ENCODE measurements around the gene CLDN14.

DNA sequence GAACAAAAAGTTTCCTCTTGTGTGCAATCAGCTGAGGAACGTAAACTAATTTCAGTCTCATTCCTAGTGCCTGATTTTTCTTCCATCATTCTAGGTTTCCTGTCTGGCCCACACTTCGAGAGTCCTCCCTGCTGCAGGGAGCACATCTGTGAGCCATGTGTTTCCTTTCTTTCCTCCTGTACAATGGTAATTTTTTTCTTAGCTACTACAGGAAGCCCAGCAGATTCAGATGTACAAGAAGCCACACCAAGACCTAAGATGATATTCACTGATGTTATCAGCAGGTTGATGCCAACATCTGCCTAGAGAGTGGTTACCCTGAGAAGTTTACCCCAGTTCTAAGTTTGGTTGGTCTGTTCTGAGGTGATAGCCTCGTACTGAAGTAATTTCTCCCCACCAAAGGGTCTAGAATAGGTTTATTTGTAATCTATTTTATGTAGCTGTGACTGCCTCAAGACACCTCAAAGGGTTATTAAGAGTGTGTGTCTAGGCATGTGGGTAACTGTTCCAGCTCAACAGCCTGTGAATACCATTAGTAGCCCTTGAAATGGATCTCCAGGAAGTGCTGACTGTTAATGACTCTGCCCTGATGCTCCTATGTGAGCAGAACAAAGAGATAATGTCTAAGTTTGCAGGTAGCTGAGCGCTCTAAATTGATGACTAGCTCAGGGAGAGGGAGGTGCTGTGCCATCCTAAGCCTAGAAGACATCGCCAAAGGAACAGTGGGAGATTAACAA lies 31.7 kb upstream of the CLDN14 start:
- no peak for TF ChIP-seq EZH2 (IDR thresholded peaks at IDR 0.05)
- TF ChIP-seq, protein P1, sequence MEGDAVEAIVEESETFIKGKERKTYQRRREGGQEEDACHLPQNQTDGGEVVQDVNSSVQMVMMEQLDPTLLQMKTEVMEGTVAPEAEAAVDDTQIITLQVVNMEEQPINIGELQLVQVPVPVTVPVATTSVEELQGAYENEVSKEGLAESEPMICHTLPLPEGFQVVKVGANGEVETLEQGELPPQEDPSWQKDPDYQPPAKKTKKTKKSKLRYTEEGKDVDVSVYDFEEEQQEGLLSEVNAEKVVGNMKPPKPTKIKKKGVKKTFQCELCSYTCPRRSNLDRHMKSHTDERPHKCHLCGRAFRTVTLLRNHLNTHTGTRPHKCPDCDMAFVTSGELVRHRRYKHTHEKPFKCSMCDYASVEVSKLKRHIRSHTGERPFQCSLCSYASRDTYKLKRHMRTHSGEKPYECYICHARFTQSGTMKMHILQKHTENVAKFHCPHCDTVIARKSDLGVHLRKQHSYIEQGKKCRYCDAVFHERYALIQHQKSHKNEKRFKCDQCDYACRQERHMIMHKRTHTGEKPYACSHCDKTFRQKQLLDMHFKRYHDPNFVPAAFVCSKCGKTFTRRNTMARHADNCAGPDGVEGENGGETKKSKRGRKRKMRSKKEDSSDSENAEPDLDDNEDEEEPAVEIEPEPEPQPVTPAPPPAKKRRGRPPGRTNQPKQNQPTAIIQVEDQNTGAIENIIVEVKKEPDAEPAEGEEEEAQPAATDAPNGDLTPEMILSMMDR (IDR thresholded peaks at IDR 0.05), result no peak
- no peak for TF ChIP-seq EZH2phosphoT487 (IDR thresholded peaks at IDR 0.05)

Measured in neural progenitor cell (in vitro differentiated cells).